OCI-LY7 (cell line): ENCODE measurements around the gene POC1B.

Experiments
- CTCF ChIP-seq: fragments of 200-600 bp; sonication (generic); conservative IDR thresholded peaks from 2 replicates; pipeline ENCODE4 v1.5.1; 2014; ENCODE audit warnings: mild to moderate bottlenecking, antibody characterized with exemption, low read length, moderate library complexity, mixed read lengths
- EZH2phosphoT487 ChIP-seq: fragments of 200-600 bp; sonication (generic); IDR thresholded peaks from 2 replicates; pipeline ENCODE4 v1.6.1; 2018; ENCODE audit warnings: low read depth, borderline replicate concordance, mild to moderate bottlenecking, mixed run types, antibody characterized with exemption, low read length, moderate library complexity, mixed read lengths

DNA sequence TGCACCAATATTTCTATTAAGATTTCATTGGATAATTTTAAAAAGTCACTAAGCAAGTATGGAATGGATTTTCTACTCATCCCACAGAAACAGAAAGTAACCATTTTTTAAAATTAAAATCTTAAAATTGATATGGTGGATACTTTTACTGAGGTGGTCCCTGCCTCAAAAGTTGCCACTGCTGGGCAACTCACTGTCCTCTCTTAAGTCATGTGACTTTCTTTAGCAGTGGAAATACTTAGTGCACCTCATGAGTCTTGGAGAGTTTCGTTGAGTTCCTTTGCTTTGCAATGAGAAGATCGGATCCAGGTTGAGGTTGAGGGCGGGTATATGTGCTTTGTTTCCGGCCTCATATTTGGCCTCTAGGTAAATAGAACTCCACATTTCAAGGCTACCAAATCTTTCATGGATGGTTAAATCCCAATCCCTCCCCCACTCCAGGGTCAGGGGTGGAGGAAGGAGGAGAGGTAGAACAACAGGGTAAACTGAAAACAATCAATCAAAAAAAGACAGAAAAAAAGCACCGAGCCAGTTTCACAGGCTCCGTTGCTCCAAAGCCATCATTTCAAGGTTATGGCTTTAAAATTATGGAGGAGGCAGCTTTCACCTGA lies 134.0 kb downstream of the POC1B start:
- TF ChIP-seq CTCF = no peak
- TF ChIP-seq EZH2phosphoT487 = no peak
